K562 (cell line): ENCODE results near the gene BRCA1. TPM values are rescaled to one million over a fixed set of nuclear protein-coding genes. Genes with fewer than 3 reads are reported as not detected.

Source experiments
- CHAMP1 ChIP-seq: fragments of 450-650 bp; IDR thresholded peaks from 2 replicates; pipeline ENCODE4 v1.6.1; 2016; ENCODE audit warnings: mild to moderate bottlenecking
- MBD2 ChIP-seq: sonication (generic); IDR thresholded peaks from 2 replicates; pipeline ENCODE4 v1.6.1; 2016; ENCODE audit warnings: low read depth, borderline replicate concordance
- MNT ChIP-seq, 2 experiments: fragments of 450-650 bp; conservative IDR thresholded peaks; 2 replicates each; pipeline ENCODE4 v1.6.1; 2017; ENCODE audit warnings: mild to moderate bottlenecking in 2 of 2, moderate library complexity in 2 of 2
- NR2C2 ChIP-seq, 2 experiments: fragments of 200-800 bp in 1 of 2; sonication (Bioruptor generic) in 1 of 2; sonication (generic) in 1 of 2; formaldehyde crosslinking in 1 of 2; IDR thresholded peaks; 2 replicates each; pipeline versions ENCODE4 v1.6.1 to v1.8.0; 2016 to 2022; ENCODE audit warnings: mild to moderate bottlenecking in 1 of 2, missing compliant biosample characterization in 1 of 2, missing genetic modification characterization in 1 of 2, missing genetic modification reagents in 1 of 2
- NR2F6 ChIP-seq: fragments of 450-650 bp; formaldehyde crosslinking; IDR thresholded peaks from 2 replicates; pipeline ENCODE4 v1.4.0; 2020; ENCODE audit warnings: mild to moderate bottlenecking
- POLR2AphosphoS2 ChIP-seq: IDR thresholded peaks from 2 replicates; pipeline ENCODE4 v1.6.1; 2012; ENCODE audit warnings: low read length, improper control_type of control experiment
- PTRF ChIP-seq: fragments of 450-650 bp; IDR thresholded peaks from 2 replicates; pipeline ENCODE4 v1.6.1; 2016; ENCODE audit warnings: mild to moderate bottlenecking, missing genetic modification characterization, missing compliant biosample characterization
- TAL1 ChIP-seq: fragments of 450-650 bp; IDR thresholded peaks from 2 replicates; pipeline ENCODE4 v1.6.1; 2016; ENCODE audit warnings: mild to moderate bottlenecking
- XRCC4 ChIP-seq: IDR thresholded peaks from one replicate; pipeline ENCODE4 v1.6.1; 2011; ENCODE audit not compliant: insufficient read depth, insufficient read length; ENCODE audit errors: extremely low read depth
- ZNF347 ChIP-seq: fragments of 450-650 bp; formaldehyde crosslinking; IDR thresholded peaks from 2 replicates; pipeline ENCODE4 v1.4.0; 2020; ENCODE audit warnings: low read depth, mild to moderate bottlenecking, moderate library complexity
- ZNF408 ChIP-seq: fragments of 250-450 bp; sonication (Bioruptor Pico); IDR thresholded peaks from 2 replicates; pipeline ENCODE4 v1.4.0; 2020; ENCODE audit warnings: low read depth, mild to moderate bottlenecking, moderate library complexity
- ZNF431 ChIP-seq: sonication (generic); formaldehyde crosslinking; IDR thresholded peaks from 2 replicates; pipeline ENCODE4 v1.8.0; 2022; ENCODE audit warnings: mild to moderate bottlenecking, missing genetic modification reagents
- polyA plus RNA-seq, 8 experiments: library from polyadenylated mRNA; depleted of rRNA in 4 of 8; stranded (reverse) in 5 of 8; unstranded in 3 of 8; fragments of >200 nt; fragmentation: Nextera tagmentation in 2 of 8; fragmentation: Illumina TruSeq in 1 of 8; extraction: Ambion mirVana in 2 of 8; extraction: Trizol in 1 of 8; gene quantifications; 2 replicates each; pipeline versions ENCODE4 v1.2.1 to v1.2.3, GENCODE V29; 2011 to 2014; ENCODE audit warnings: inconsistent platforms in 1 of 8, missing spikeins in 1 of 8
- total RNA-seq, 7 experiments: library from RNA; depleted of rRNA in 6 of 7; stranded (reverse); fragments of >200 nt in 6 of 7; fragmentation: Illumina TruSeq in 2 of 7; extraction: Trizol in 2 of 7; gene quantifications; 2 replicates each; pipeline versions ENCODE4 v1.2.1 to v1.2.3, GENCODE V29; 2011 to 2021; ENCODE audit warnings: low replicate concordance in 1 of 7
- TF ChIP-seq, protein P1 (sequence below): fragments of 250-450 bp; sonication (Bioruptor Pico); IDR thresholded peaks from 2 replicates; pipeline ENCODE4 v1.8.0; 2022; ENCODE audit warnings: inconsistent platforms, mild to moderate bottlenecking, moderate library complexity, borderline replicate concordance

BRCA1 gene
- total and polyA plus RNA-seq, 9 of the 15 experiments (the other 6 are each of a cell fraction or from before 2014, with no cell fraction given): 25.9 to 95.3 (median 62.3) TPM

DNA sequence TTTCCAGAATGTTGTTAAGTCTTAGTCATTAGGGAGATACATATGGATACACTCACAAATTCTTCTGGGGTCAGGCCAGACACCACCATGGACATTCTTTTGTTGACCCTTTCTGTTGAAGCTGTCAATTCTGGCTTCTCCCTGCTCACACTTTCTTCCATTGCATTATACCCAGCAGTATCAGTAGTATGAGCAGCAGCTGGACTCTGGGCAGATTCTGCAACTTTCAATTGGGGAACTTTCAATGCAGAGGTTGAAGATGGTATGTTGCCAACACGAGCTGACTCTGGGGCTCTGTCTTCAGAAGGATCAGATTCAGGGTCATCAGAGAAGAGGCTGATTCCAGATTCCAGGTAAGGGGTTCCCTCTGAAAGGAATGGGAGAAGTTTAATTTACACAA, 54.3 kb downstream of the BRCA1 start (continued):
- TF ChIP-seq MNT (conservative IDR thresholded peaks at IDR 0.05) (no peak), XRCC4 (no peak), NR2F6 (CRISPR knock-in tag) (no peak), NR2C2 (CRISPR knock-in tag; IDR thresholded peaks at IDR 0.05) (no peak), NR2C2 (tag; IDR thresholded peaks at IDR 0.05) (no peak), TAL1 (no peak), ZNF408 (no peak), PTRF (tag) (no peak), POLR2AphosphoS2 (no peak), ZNF347 (no peak), CHAMP1 (no peak), MBD2 (no peak), ZNF431 (CRISPR knock-in tag) (no peak)
- TF ChIP-seq, protein P1, sequence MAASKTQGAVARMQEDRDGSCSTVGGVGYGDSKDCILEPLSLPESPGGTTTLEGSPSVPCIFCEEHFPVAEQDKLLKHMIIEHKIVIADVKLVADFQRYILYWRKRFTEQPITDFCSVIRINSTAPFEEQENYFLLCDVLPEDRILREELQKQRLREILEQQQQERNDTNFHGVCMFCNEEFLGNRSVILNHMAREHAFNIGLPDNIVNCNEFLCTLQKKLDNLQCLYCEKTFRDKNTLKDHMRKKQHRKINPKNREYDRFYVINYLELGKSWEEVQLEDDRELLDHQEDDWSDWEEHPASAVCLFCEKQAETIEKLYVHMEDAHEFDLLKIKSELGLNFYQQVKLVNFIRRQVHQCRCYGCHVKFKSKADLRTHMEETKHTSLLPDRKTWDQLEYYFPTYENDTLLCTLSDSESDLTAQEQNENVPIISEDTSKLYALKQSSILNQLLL: no peak
- TF ChIP-seq, all 486 proteins: peak for 0
